IMR-90 (cell line): ENCODE data around the gene PTN. TPM values are rescaled to one million over a fixed set of nuclear protein-coding genes. Genes with fewer than 3 reads are reported as not detected.

Experiments used
- ATAC-seq: fragments of 200-7000 bp; cut with Tn5 transposase; 2 replicates; pipeline ENCODE4 v1.9.1; 2020; ENCODE audit warnings: low read depth, mild to moderate bottlenecking, moderate library complexity
- BruUV-seq: library from RNA; stranded (reverse); fragments of 400-500 nt; replicated peaks from 2 replicates; lab custom pipeline; 2021; lab: Mats Ljungman, UMichigan
- CTCF ChIA-PET: fragments of 300-600 bp; formaldehyde crosslinking; extraction: SDS; loops from one replicate; lab custom pipeline; 2021; ENCODE audit warnings: antibody characterized with exemption; lab: Yijun Ruan, JAX
- POLR2A ChIA-PET: fragments of 300-600 bp; sonication (Branson Sonifier 250); formaldehyde crosslinking; loops from one replicate; lab custom pipeline; 2022; ENCODE audit warnings: antibody characterized with exemption; ENCODE audit not compliant: unreplicated experiment; lab: Charles Lee
- DNase-seq: peaks from one replicate; pipeline ENCODE4 v3.0.0; 2013
- H2AFZ ChIP-seq: replicated peaks from 2 replicates; pipeline ENCODE3; 2013; ENCODE audit warnings: low read length, mild to moderate bottlenecking; ENCODE audit not compliant: poor library complexity
- H2AK5ac ChIP-seq: 2 replicates; pipeline ENCODE4 v1.6.1; 2013; ENCODE audit warnings: low read depth, low read length, inconsistent platforms
- H2AK9ac ChIP-seq: replicated peaks from 2 replicates; pipeline ENCODE3; 2013; ENCODE audit warnings: mild to moderate bottlenecking, low read depth, low read length, moderate library complexity; ENCODE audit not compliant: poor library complexity
- H2BK120ac ChIP-seq: 2 replicates; pipeline ENCODE4 v1.6.1; 2013; ENCODE audit warnings: low read depth, low read length, inconsistent platforms
- H2BK15ac ChIP-seq: 3 replicates; pipeline ENCODE4 v1.6.1; 2013; ENCODE audit warnings: low read depth, low read length, inconsistent platforms
- H2BK20ac ChIP-seq: 2 replicates; pipeline ENCODE4 v1.6.1; 2013; ENCODE audit warnings: low read depth, mild to moderate bottlenecking, inconsistent platforms, low read length, moderate library complexity
- H2BK5ac ChIP-seq: 2 replicates; pipeline ENCODE4 v1.6.1; 2013; ENCODE audit warnings: mild to moderate bottlenecking, low read depth, low read length, inconsistent platforms; ENCODE audit not compliant: poor library complexity, severe bottlenecking
- H3K14ac ChIP-seq: replicated peaks from 2 replicates; pipeline ENCODE4 v1.6.1; 2013; ENCODE audit warnings: low read depth, low read length, inconsistent platforms
- H3K18ac ChIP-seq: 2 replicates; pipeline ENCODE4 v1.6.1; 2013; ENCODE audit warnings: low read depth, low read length, control low read depth
- H3K23ac ChIP-seq: 2 replicates; pipeline ENCODE4 v1.6.1; 2013; ENCODE audit warnings: low read depth, low read length, inconsistent platforms
- H3K27ac ChIP-seq: 2 replicates; pipeline ENCODE4 v1.5.1; 2013; ENCODE audit warnings: mild to moderate bottlenecking, control low read depth, low read length; ENCODE audit not compliant: insufficient read depth
- H3K27me3 ChIP-seq: 2 replicates; pipeline ENCODE4 v1.6.1; 2013; ENCODE audit warnings: low read length; ENCODE audit not compliant: control insufficient read depth, insufficient read depth
- H3K36me3 ChIP-seq: 2 replicates; pipeline ENCODE4 v1.6.1; 2013; ENCODE audit warnings: low read length, mixed read lengths; ENCODE audit not compliant: control insufficient read depth, insufficient read depth
- H3K4ac ChIP-seq: 2 replicates; pipeline ENCODE4 v1.6.1; 2013; ENCODE audit warnings: low read depth, low read length, inconsistent platforms
- H3K4me1 ChIP-seq: 2 replicates; pipeline ENCODE4 v1.6.1; 2013; ENCODE audit warnings: low read length, mixed read lengths; ENCODE audit not compliant: control insufficient read depth, insufficient read depth
- H3K4me2 ChIP-seq: 2 replicates; pipeline ENCODE4 v1.6.1; 2013; ENCODE audit warnings: low read depth, mild to moderate bottlenecking, control low read depth, low read length, moderate library complexity
- H3K4me3 ChIP-seq: 2 replicates; pipeline ENCODE4 v1.5.1; 2013; ENCODE audit warnings: low read depth, mild to moderate bottlenecking, control low read depth, low read length, moderate library complexity; ENCODE audit not compliant: insufficient read depth
- H3K56ac ChIP-seq: 2 replicates; pipeline ENCODE4 v1.6.1; 2013; ENCODE audit warnings: low read length, inconsistent platforms; ENCODE audit not compliant: insufficient read depth; ENCODE audit errors: extremely low read depth
- H3K79me1 ChIP-seq, 2 experiments: 2 replicates each; pipeline ENCODE4 v1.6.1; 2013; ENCODE audit warnings: low read length in 2 of 2, inconsistent platforms in 1 of 2, low read depth in 1 of 2
- H3K9ac ChIP-seq: 2 replicates; pipeline ENCODE4 v1.6.1; 2013; ENCODE audit warnings: low read depth, low read length, control low read depth
- H3K9me1 ChIP-seq: 2 replicates; pipeline ENCODE4 v1.6.1; 2013; ENCODE audit warnings: low read length, inconsistent platforms; ENCODE audit not compliant: insufficient read depth
- H3K9me3 ChIP-seq: 2 replicates; pipeline ENCODE4 v1.6.1; 2013; ENCODE audit warnings: low read length; ENCODE audit not compliant: control insufficient read depth, insufficient read depth
- H4K20me1 ChIP-seq: 2 replicates; pipeline ENCODE4 v1.6.1; 2013; ENCODE audit warnings: low read length, inconsistent platforms; ENCODE audit not compliant: insufficient read depth
- H4K5ac ChIP-seq: 2 replicates; pipeline ENCODE4 v1.6.1; 2013; ENCODE audit warnings: mild to moderate bottlenecking, low read depth, low read length, control low read depth
- H4K8ac ChIP-seq, 2 experiments: 2 replicates each; pipeline ENCODE4 v1.6.1; 2013; ENCODE audit warnings: low read depth in 2 of 2, low read length in 2 of 2, control low read depth in 1 of 2, inconsistent platforms in 1 of 2
- H4K91ac ChIP-seq: 2 replicates; pipeline ENCODE4 v1.6.1; 2013; ENCODE audit warnings: low read depth, low read length, inconsistent platforms; ENCODE audit not compliant: insufficient read depth
- CHD1 ChIP-seq: IDR thresholded peaks from 2 replicates; pipeline ENCODE4 v1.6.1; 2012; ENCODE audit warnings: low read depth, low read length, improper control_type of control experiment
- MXI1 ChIP-seq: IDR thresholded peaks from 2 replicates; pipeline ENCODE4 v1.6.1; 2012; ENCODE audit warnings: low read depth, mild to moderate bottlenecking, low read length, moderate library complexity, borderline replicate concordance
- RCOR1 ChIP-seq: IDR thresholded peaks from 2 replicates; pipeline ENCODE4 v1.6.1; 2012; ENCODE audit warnings: mild to moderate bottlenecking, low read length, improper control_type of control experiment; ENCODE audit not compliant: insufficient replicate concordance
- WGBS, 2 experiments: methylation state at CpG; one replicate each; pipeline versions ENCODE4 v1.1.5 to v1.1.7; 2013; ENCODE audit warnings: missing lambda C conversion rate in 2 of 2; ENCODE audit not compliant: insufficient read length in 1 of 2; ENCODE audit errors: extremely low coverage in 2 of 2; 5-methylcytosine and 5-hydroxymethylcytosine counted together
- dilution Hi-C: fragments of 300-500 bp; cut with HindIII; formaldehyde crosslinking; loops from one replicate; pipeline ENCODE4 v1.14.3; 2018; ENCODE audit warnings: low sequenced_read_pairs; ENCODE audit not compliant: unreplicated experiment
- in situ Hi-C: fragments of 300-500 bp; cut with MboI; formaldehyde crosslinking; loops from 3 replicates; pipeline ENCODE4 v1.14.3; 2019; ENCODE audit warnings: low sequenced_read_pairs, inconsistent platforms, mixed read lengths
- intact Hi-C: fragments of 100-400 bp; cut with micrococcal nuclease; formaldehyde crosslinking; loops from 2 replicates; pipeline ENCODE4 v1.10.0; 2022
- polyA plus RNA-seq, 3 experiments: library from polyadenylated mRNA; depleted of rRNA; stranded (reverse); fragments of >200 nt; gene quantifications; 2 replicates each; pipeline ENCODE4 v1.2.3, GENCODE V29; 2012; ENCODE audit warnings: low replicate concordance in 1 of 3
- total RNA-seq: library from RNA; depleted of rRNA; stranded (reverse); fragments of >200 nt; gene quantifications from 2 replicates; pipeline ENCODE4 v1.2.3, GENCODE V29; 2012

PTN gene
- total and polyA plus RNA-seq, 2 of the 4 experiments (the other 2 are of a cell fraction): 61.7 to 186 TPM

GRCh38 chr7:137242616-137243015, 100.9 kb downstream of the PTN start:
- Histone ChIP-seq H3K4me3 (no peak overlapping the region), H4K91ac (no peak overlapping the region), H3K4me1 (no peaks in the 10 kb centered on the region), H3K9me1 (no peaks in the 10 kb centered on the region; the same call in 1 of the 2 replicates), H2BK120ac (no peak overlapping the region), H2BK20ac (no peak overlapping the region), H4K8ac (no peak overlapping the region), H4K20me1 (no peaks in the 10 kb centered on the region), H4K5ac (no peak overlapping the region), H3K56ac (no peak overlapping the region), H2BK5ac (no peak overlapping the region), H3K4ac (no peak overlapping the region), H3K36me3 (peaks cover 4% of the 10 kb centered on the region; the same call in 1 of the 2 replicates), H3K9ac (no peak overlapping the region), H3K14ac (no peak overlapping the region), H3K18ac (no peak overlapping the region), H3K27ac (no peak overlapping the region), H2BK15ac (no peak overlapping the region), H3K4me2 (no peak overlapping the region), H3K23ac (no peak overlapping the region), H2AK5ac (no peak overlapping the region), H3K9me3 (no peaks in the 10 kb centered on the region), H2AFZ (no peak overlapping the region), H3K27me3 (no peaks in the 10 kb centered on the region), H3K79me1 (no peaks in the 10 kb centered on the region), H2AK9ac (no peak overlapping the region)
- in situ Hi-C loops (no loop called here), dilution Hi-C loops (no loop called here), intact Hi-C loops (no loop called here)
- CTCF ChIA-PET: no interaction called here
- ATAC-seq (no peak), DNase-seq (no peak)
- BruUV-seq: no TSS peak
- POLR2A ChIA-PET: no interaction called here
- 94% methylated on average over 2 of the region's 7 CpGs; no CpG with 5 or more reads in 1 of the 2 experiments for WGBS, 2 experiments
- TF ChIP-seq MXI1 (no peak), CHD1 (no peak), RCOR1 (no peak)
